ENCODE data around the gene ATP6V1F.

ATP6V1F gene, protein sequence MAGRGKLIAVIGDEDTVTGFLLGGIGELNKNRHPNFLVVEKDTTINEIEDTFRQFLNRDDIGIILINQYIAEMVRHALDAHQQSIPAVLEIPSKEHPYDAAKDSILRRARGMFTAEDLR

DNA sequence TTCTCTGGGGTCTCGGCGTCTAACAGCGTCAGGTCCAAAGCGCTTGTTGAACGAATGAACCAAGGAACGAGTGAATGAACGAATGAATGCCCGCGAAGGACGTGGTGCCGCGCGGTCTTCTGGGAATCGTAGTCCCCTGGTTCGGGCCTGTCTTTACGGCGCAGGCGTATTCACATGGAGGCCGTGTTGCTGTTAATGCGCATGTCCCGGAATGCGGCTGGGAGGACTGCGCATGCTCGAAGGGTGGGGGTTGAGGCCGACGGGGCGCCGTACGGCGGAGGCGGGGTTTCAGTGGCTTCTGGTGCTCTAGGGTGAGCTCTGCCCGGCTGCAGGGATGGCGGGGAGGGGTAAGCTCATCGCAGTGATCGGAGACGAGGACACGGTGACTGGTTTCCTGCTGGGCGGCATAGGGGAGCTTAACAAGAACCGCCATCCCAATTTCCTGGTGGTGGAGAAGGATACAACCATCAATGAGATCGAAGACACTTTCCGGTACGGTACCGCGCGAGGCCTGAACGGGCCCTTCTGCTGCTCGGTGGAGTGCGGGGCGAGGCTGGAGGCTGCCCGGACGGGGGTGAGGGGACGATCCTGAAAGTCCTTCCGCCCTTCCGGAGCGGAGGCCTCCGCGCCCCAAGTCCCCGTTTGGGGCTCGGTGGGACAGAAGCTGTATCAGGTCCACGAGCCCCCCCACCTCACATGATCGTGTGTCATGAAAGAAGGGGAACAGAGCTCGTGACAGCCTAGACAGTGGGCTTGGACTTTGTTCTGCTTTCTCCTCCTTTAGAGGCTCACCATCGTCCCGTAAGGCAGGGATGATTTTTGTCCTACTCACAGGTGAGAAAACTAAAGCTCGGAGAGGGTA, at the start of gene ATP6V1F:
TSS of gene ATP6V1F (plus strand) at position 286 of the 862 bp plus-strand sequence. CDS start at position 335, 49 bp downstream.
- H3K27me3 ChIP-seq (ENCODE audit: low read depth, low read length), result no peaks in the 10 kb centered on the region
- H3K27ac ChIP-seq (ENCODE audit: low read length), result peak within 1 kb of the TSS; percentile 85
- H3K4me1 ChIP-seq (ENCODE audit: control insufficient read depth in 1 of 2, insufficient read depth in 2 of 2, low read length in 2 of 2), result peaks cover 12 to 34% of the 10 kb centered on the region in 2 donors
- H3K4me3 ChIP-seq (ENCODE audit: low read depth in 1 of 2, low read length in 2 of 2), result peak within 1 kb of the TSS; percentile 75 to 97
- H3K36me3 ChIP-seq (ENCODE audit: control insufficient read depth in 1 of 2, insufficient read depth in 2 of 2, low read length in 2 of 2), result peaks cover 7 to 8% of the 10 kb centered on the region in 2 donors
- H3K9me3 ChIP-seq (ENCODE audit: control insufficient read depth in 1 of 2, low read length in 2 of 2), result no peaks in the 10 kb centered on the region

DNA sequence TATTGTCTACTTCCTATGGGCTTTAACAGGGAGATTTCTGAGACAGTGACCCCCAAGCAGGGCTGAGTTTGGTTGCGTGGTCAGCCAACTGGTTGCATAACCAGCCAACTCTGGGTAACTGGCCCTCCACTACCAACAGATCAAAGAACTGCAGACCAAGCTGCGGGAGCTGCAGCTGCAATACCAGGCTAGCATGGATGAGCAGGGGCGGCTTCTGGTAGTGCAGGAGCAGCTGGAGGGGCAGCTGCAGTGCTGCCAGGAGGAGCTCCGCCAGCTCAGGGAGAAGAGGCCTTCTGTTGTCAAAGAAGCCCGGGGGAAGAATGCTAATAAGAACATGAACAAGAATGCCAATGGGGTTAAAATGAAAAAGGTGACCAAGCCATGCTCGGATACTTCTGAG, 48.2 kb upstream of the ATP6V1F start:
- Histone ChIP-seq H3K9me3 (ENCODE audit: control insufficient read depth in 1 of 2, low read length in 2 of 2) (no peaks in the 10 kb centered on the region), H3K4me3 (ENCODE audit: low read depth in 1 of 2, low read length in 2 of 2) (no peak overlapping the region), H3K36me3 (ENCODE audit: control insufficient read depth in 1 of 2, insufficient read depth in 2 of 2, low read length in 2 of 2) (no peaks in the 10 kb centered on the region), H3K27me3 (ENCODE audit: low read depth, low read length) (no peaks in the 10 kb centered on the region), H3K27ac (ENCODE audit: low read length) (no peak overlapping the region), H3K4me1 (ENCODE audit: control insufficient read depth in 1 of 2, insufficient read depth in 2 of 2, low read length in 2 of 2) (peaks cover 3 to 6% of the 10 kb centered on the region in 2 donors)

DNA sequence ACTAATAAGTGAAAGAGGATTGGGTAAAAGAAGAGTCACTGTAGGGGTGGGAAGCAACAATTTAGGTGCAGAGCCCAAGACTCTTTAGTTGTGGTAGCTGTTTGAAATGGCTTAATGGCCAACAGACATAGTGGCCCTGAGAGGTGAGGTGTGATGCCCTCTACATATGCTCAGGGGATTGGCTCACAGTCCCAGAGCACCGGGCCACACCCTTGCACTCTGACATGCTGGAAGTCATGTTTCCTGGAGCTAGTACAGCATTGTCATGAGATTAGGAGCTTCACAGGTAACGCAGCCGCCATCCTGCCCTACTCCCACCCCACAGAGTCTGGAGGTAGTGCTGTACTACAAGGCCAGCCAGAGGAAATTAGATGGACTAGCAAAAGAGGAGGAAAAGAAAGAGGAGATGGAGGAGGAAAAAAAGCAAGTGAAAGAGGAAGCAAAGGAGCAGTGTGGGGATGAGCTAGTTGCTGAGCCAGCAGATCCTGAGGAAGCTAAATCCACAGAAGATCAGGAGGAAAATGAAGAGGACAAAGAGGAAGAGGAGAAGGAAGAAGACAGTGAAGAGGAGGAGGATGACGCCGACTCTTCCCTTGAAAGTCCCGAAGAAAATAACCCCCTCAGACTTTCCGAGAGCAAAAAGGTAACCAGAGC, 47.2 kb upstream of the ATP6V1F start:
- no peaks in the 10 kb centered on the region for H3K36me3 ChIP-seq (ENCODE audit: control insufficient read depth in 1 of 2, insufficient read depth in 2 of 2, low read length in 2 of 2)
- H3K27ac ChIP-seq (ENCODE audit: low read length), result no peak overlapping the region
- H3K9me3 ChIP-seq (ENCODE audit: control insufficient read depth in 1 of 2, low read length in 2 of 2), result no peaks in the 10 kb centered on the region
- H3K4me3 ChIP-seq (ENCODE audit: low read depth in 1 of 2, low read length in 2 of 2), result no peak overlapping the region
- H3K4me1 ChIP-seq (ENCODE audit: control insufficient read depth in 1 of 2, insufficient read depth in 2 of 2, low read length in 2 of 2), result peaks cover 3 to 6% of the 10 kb centered on the region in 2 donors
- no peaks in the 10 kb centered on the region for H3K27me3 ChIP-seq (ENCODE audit: low read depth, low read length)

DNA sequence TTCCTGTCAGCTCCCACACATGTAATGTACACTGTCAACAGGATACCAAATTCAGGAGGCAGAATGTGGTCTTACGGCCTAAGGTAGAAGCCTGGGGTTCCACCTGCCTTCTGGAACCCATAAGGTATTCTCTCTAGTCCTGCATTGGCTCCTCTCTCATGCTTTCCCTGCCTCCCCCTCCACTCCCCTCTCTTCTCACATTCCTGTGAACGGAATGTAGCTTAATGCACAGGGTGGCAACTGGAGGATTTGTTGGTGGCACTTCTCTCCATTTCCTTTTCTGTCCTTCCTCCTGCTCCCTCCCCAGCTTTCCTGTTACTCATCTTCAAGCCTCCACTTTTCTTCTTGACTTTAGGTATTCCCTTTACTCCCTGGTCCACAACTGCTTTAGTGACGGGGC, 44.0 kb upstream of the ATP6V1F start:
- Histone ChIP-seq H3K36me3 (ENCODE audit: control insufficient read depth in 1 of 2, insufficient read depth in 2 of 2, low read length in 2 of 2) (no peaks in the 10 kb centered on the region), H3K4me3 (ENCODE audit: low read depth in 1 of 2, low read length in 2 of 2) (no peak overlapping the region), H3K9me3 (ENCODE audit: control insufficient read depth in 1 of 2, low read length in 2 of 2) (no peaks in the 10 kb centered on the region), H3K27ac (ENCODE audit: low read length) (no peak overlapping the region), H3K4me1 (ENCODE audit: control insufficient read depth in 1 of 2, insufficient read depth in 2 of 2, low read length in 2 of 2) (peaks cover 0 to 6% of the 10 kb centered on the region in 2 donors), H3K27me3 (ENCODE audit: low read depth, low read length) (no peaks in the 10 kb centered on the region)

DNA sequence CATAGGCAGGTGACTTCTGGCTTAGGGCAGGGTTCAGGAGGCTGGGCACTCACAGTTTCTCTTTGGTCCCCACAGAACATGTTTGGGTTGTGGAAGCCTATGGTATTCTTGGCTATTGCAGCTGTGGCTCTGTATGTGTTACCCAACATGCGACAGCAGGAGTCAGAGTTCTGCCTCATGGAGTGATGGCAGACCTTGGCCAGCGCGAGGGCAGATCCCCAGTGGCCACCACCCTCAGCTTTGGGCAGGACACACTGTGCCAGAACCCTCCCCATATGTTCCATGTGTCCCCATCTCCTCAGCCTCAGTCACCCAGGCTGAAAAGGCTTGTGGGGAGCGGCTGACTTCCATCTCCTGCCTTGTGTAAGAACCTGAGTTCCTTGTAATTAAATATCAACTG, 40.9 kb upstream of the ATP6V1F start:
- H3K9me3 ChIP-seq (ENCODE audit: control insufficient read depth in 1 of 2, low read length in 2 of 2), result no peaks in the 10 kb centered on the region
- H3K27me3 ChIP-seq (ENCODE audit: low read depth, low read length), result no peaks in the 10 kb centered on the region
- H3K4me1 ChIP-seq (ENCODE audit: control insufficient read depth in 1 of 2, insufficient read depth in 2 of 2, low read length in 2 of 2), result peaks cover 0 to 6% of the 10 kb centered on the region in 2 donors
- no peaks in the 10 kb centered on the region for H3K36me3 ChIP-seq (ENCODE audit: control insufficient read depth in 1 of 2, insufficient read depth in 2 of 2, low read length in 2 of 2)
- H3K27ac ChIP-seq (ENCODE audit: low read length), result no peak overlapping the region
- H3K4me3 ChIP-seq (ENCODE audit: low read depth in 1 of 2, low read length in 2 of 2), result no peak overlapping the region

DNA sequence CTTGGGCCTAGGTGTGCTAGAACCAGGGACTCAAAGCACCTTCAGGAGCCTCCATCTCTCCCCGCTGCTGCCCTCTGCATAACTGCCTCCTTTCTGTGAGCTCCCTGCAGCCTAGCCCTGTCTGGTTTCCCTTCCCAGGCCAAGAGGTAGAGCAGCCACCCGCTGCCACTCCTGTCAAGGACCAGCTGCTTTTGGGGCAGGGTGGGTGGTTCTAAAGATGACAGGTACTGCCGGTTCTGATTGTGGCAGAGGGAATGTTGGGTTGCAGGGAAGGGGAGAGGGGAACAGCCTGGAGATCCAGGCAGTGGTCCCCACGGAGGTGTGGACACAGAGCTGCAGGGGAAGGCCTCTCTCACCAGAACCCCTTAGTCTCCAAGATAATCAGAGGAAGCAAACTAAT, 36.1 kb upstream of the ATP6V1F start:
- Histone ChIP-seq H3K27ac (ENCODE audit: low read length) (no peak overlapping the region), H3K4me3 (ENCODE audit: low read depth in 1 of 2, low read length in 2 of 2) (no peak overlapping the region), H3K9me3 (ENCODE audit: control insufficient read depth in 1 of 2, low read length in 2 of 2) (no peaks in the 10 kb centered on the region), H3K36me3 (ENCODE audit: control insufficient read depth in 1 of 2, insufficient read depth in 2 of 2, low read length in 2 of 2) (no peaks in the 10 kb centered on the region), H3K4me1 (ENCODE audit: control insufficient read depth in 1 of 2, insufficient read depth in 2 of 2, low read length in 2 of 2) (peaks cover 4 to 13% of the 10 kb centered on the region in 2 donors), H3K27me3 (ENCODE audit: low read depth, low read length) (peaks cover 4% of the 10 kb centered on the region)

DNA sequence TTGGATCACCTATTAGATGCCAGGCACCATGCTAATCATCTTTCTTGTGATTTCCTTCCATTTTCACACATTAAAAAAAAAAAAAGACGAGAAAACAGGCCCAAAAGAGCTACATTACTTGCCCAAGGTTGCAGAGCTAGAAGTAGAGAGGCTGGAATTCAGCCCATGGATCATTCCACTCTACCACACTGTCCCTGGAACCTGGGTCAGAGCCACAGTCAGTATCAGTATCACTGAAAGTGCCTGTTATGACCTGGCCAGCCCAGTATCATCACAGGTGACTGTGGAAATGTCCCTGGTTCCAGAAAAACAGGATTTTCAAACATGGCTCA, 35.8 kb upstream of the ATP6V1F start:
- Histone ChIP-seq H3K36me3 (ENCODE audit: control insufficient read depth in 1 of 2, insufficient read depth in 2 of 2, low read length in 2 of 2) (no peaks in the 10 kb centered on the region), H3K4me3 (ENCODE audit: low read depth in 1 of 2, low read length in 2 of 2) (no peak overlapping the region), H3K27ac (ENCODE audit: low read length) (no peak overlapping the region), H3K27me3 (ENCODE audit: low read depth, low read length) (peaks cover 4% of the 10 kb centered on the region), H3K4me1 (ENCODE audit: control insufficient read depth in 1 of 2, insufficient read depth in 2 of 2, low read length in 2 of 2) (peaks cover 4 to 13% of the 10 kb centered on the region in 2 donors), H3K9me3 (ENCODE audit: control insufficient read depth in 1 of 2, low read length in 2 of 2) (no peaks in the 10 kb centered on the region)

DNA sequence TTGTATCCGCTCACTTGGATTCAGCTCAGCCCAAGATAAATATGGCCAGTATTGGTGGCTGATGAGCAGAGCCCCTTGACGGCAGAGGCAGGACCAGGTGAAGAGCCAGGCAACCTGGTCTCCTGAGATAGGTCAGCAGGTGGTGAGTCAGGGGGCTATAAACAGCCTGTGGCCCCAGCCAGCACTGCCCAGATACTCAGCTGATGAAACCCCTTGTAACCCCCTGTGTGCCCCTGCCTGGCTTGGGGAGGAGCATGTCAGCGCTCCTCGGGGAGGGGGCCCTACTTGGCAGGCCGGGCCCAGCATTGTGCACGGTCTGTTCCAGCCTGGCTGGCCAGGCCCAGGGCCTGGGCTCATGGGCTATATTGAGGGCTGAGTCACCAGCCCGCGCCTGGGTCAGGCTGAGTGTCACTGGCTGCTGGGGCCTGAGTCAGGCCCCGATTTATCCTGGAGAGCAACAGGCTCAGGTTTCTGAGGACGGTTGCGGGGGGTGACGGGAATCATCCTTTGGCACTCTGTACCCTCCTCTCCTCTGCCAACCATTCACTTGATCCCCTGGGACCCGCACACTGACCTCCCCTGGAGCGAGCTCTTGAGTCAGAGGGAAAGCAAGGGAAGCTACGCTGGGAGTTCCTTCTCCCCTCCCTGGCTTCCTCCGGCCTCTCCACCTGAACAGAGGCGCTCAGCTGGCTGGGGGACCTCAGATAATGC, 35.3 kb upstream of the ATP6V1F start:
- peak overlapping the region; percentile 87 for H3K27ac ChIP-seq (ENCODE audit: low read length)
- H3K9me3 ChIP-seq (ENCODE audit: control insufficient read depth in 1 of 2, low read length in 2 of 2), result no peaks in the 10 kb centered on the region
- no peaks in the 10 kb centered on the region for H3K36me3 ChIP-seq (ENCODE audit: control insufficient read depth in 1 of 2, insufficient read depth in 2 of 2, low read length in 2 of 2)
- H3K4me3 ChIP-seq (ENCODE audit: low read depth in 1 of 2, low read length in 2 of 2), result peak overlapping the region in 1 of 2 donors; percentile 2
- H3K4me1 ChIP-seq (ENCODE audit: control insufficient read depth in 1 of 2, insufficient read depth in 2 of 2, low read length in 2 of 2), result peaks cover 4 to 15% of the 10 kb centered on the region in 2 donors
- H3K27me3 ChIP-seq (ENCODE audit: low read depth, low read length), result peaks cover 4% of the 10 kb centered on the region

GRCh38 chr7:128827971-128828711, 34.5 kb upstream of the ATP6V1F start:
- peaks cover 4% of the 10 kb centered on the region for H3K27me3 ChIP-seq (ENCODE audit: low read depth, low read length)
- H3K9me3 ChIP-seq (ENCODE audit: control insufficient read depth in 1 of 2, low read length in 2 of 2), result no peaks in the 10 kb centered on the region
- H3K27ac ChIP-seq (ENCODE audit: low read length), result peak overlapping the region; percentile 87
- H3K36me3 ChIP-seq (ENCODE audit: control insufficient read depth in 1 of 2, insufficient read depth in 2 of 2, low read length in 2 of 2), result no peaks in the 10 kb centered on the region
- peaks cover 4 to 20% of the 10 kb centered on the region in 2 donors for H3K4me1 ChIP-seq (ENCODE audit: control insufficient read depth in 1 of 2, insufficient read depth in 2 of 2, low read length in 2 of 2)
- H3K4me3 ChIP-seq (ENCODE audit: low read depth in 1 of 2, low read length in 2 of 2), result peak overlapping the region in 1 of 2 donors; percentile 2

DNA sequence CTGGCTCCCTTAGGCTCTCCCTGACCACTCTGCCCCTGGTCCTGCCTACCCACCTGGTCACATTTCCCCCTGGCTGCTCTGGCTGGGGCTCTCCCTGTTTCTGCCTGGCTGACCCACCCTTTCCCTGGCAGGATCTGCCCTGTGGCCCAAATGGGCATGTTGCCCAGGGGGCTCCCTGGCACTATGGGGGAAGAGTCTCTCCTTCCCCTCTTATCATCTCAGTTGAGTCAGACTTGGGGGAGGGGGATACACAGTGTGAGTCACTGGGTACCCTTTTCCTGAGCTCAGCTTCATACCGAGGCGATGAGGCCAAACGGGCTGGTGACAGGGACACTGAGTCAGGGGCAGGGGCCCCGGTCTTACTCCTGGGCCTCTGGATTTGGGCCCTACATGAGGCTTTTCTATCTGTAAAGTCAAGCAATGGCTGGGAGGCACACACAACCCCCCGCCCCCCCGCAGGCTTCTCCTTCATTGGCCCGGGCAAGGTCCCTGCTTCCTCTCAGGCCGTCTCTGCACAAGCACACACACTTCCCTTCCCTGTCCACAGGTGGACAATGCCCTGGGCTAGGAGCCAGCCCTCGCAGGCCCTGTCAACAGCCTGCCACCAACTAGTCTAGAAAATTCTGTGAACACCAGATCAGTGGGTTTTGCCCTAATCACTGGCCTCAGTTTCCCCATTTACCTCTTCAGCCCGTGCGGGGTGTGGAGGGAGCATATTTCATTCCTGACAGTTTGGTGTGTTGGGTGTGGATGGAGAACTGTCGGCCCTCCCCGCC, 33.1 kb upstream of the ATP6V1F start:
- Histone ChIP-seq H3K27me3 (ENCODE audit: low read depth, low read length) (peaks cover 4% of the 10 kb centered on the region), H3K27ac (ENCODE audit: low read length) (peak overlapping the region; percentile 74), H3K4me1 (ENCODE audit: control insufficient read depth in 1 of 2, insufficient read depth in 2 of 2, low read length in 2 of 2) (peaks cover 4 to 21% of the 10 kb centered on the region in 2 donors), H3K9me3 (ENCODE audit: control insufficient read depth in 1 of 2, low read length in 2 of 2) (no peaks in the 10 kb centered on the region), H3K4me3 (ENCODE audit: low read depth in 1 of 2, low read length in 2 of 2) (peak overlapping the region; percentile 37 to 43), H3K36me3 (ENCODE audit: control insufficient read depth in 1 of 2, insufficient read depth in 2 of 2, low read length in 2 of 2) (no peaks in the 10 kb centered on the region)

All from muscle layer of duodenum (tissue), 2 donors.